Measurements from ENCODE around the gene NELL1.

GRCh38 chr11:21414953-21415352 is 745.6 kb downstream of the NELL1 start:
- TF ChIP-seq CTCF (conservative IDR thresholded peaks at IDR 0.05; ENCODE audit: low read depth, low read length) (no peak), EZH2phosphoT487 (IDR thresholded peaks at IDR 0.05; ENCODE audit: borderline replicate concordance, low read length) (no peak)
